Pancreas (tissue), 10 donors: ENCODE results near the gene CASP10. TPM values are rescaled to one million over a fixed set of nuclear protein-coding genes. Genes with fewer than 3 reads are reported as not detected.

Experiments used
- ATAC-seq, 4 donors: fragments of 200-7000 bp; cut with Tn5 transposase; one replicate each; pipeline versions ENCODE4 v1.8.0 to v1.9.1; 2020; ENCODE audit warnings: mild to moderate bottlenecking in 4 of 4, moderate library complexity in 4 of 4
- DNase-seq, 6 donors: peaks; one replicate each; pipeline ENCODE4 v3.0.0-alpha.2; 2020
- FAIRE-seq: peaks from 2 replicates; lab custom pipeline; 2012; peaks lifted over from hg19 to GRCh38; lab: Jason Lieb, UNC
- H3K27ac ChIP-seq, 4 donors: fragments of 200-600 bp; sonication (generic); 1 replicate in 3 of 4; 2 replicates in 1 of 4; pipeline versions ENCODE4 v1.5.0 to v1.8.0; 2020
- H3K27me3 ChIP-seq, 4 donors: fragments of 200-600 bp; one replicate each; pipeline ENCODE4 v1.8.0; 2021
- H3K36me3 ChIP-seq, 3 donors: fragments of 200-600 bp; sonication (generic) in 1 of 3; one replicate each; pipeline versions ENCODE4 v1.5.0 to v1.8.0; 2020 to 2021
- H3K4me1 ChIP-seq, 3 donors: fragments of 200-600 bp; one replicate each; pipeline ENCODE4 v1.8.0; 2021
- H3K4me3 ChIP-seq, 4 donors: fragments of 200-600 bp; sonication (generic) in 2 of 4; one replicate each; pipeline versions ENCODE4 v1.5.0 to v1.8.0; 2020 to 2021
- H3K9me3 ChIP-seq, 4 donors: fragments of 200-600 bp; one replicate each; pipeline ENCODE4 v1.8.0; 2021
- WGBS, 2 donors: extraction: QIAGEN DNeasy Blood & Tissue Kit; methylation state at CpG; one replicate each; pipeline ENCODE4 v1.1.7; 2013; 5-methylcytosine and 5-hydroxymethylcytosine counted together
- intact Hi-C, 3 donors: fragments of 100-400 bp; cut with DNase I; formaldehyde crosslinking; loops; one replicate each; pipeline versions ENCODE4 v1.11.1 to v1.14.2; 2022
- polyA plus RNA-seq, 2 donors: library from polyadenylated mRNA; stranded (reverse); fragments of 200-250 nt; gene quantifications; one replicate each; pipeline ENCODE4 v1.2.3, GENCODE V29; 2013
- total RNA-seq, 6 donors: library from RNA; stranded (reverse); fragmentation: NEBNext Ultra II Directional in 4 of 6; extraction: Animal tissue kit (Norgen Biotek cat#: 25700) in 4 of 6; gene quantifications; one replicate each; pipeline versions ENCODE4 v1.2.1 to v1.2.4, GENCODE V29; 2021 to 2023
- TF ChIP-seq, protein P1 (sequence below), 4 donors: fragments of 200-600 bp; sonication (generic) in 3 of 4; IDR thresholded peaks; one replicate each; pipeline versions ENCODE4 v1.5.0 to v1.8.0; 2021; ENCODE audit warnings: antibody characterized with exemption in 4 of 4
- donor health status: healthy with polysubstance abuse.
- donor health status: DM: no; HTN: no; CAD: no; lungs with moderate emphysema.
- donor health status: DM: no; HTN: no; CAD: no.
- donor health status: control.
- donor health status: control.
- donor health status: Bipolar disorder and iron deficiency.
- donor health status: DM: yes; HTN: yes; CAD: no.
- donor health status: DM: no; HTN: no; CAD: no.
- donor health status: DM: no; HTN: no; CAD: no.
- donor health status: DM: yes; HTN: yes; CAD: no.

CASP10 gene
- total and polyA plus RNA-seq, 8 donors, result 3.0 to 11.7 (median 5.1) TPM

- TF ChIP-seq, protein P1, sequence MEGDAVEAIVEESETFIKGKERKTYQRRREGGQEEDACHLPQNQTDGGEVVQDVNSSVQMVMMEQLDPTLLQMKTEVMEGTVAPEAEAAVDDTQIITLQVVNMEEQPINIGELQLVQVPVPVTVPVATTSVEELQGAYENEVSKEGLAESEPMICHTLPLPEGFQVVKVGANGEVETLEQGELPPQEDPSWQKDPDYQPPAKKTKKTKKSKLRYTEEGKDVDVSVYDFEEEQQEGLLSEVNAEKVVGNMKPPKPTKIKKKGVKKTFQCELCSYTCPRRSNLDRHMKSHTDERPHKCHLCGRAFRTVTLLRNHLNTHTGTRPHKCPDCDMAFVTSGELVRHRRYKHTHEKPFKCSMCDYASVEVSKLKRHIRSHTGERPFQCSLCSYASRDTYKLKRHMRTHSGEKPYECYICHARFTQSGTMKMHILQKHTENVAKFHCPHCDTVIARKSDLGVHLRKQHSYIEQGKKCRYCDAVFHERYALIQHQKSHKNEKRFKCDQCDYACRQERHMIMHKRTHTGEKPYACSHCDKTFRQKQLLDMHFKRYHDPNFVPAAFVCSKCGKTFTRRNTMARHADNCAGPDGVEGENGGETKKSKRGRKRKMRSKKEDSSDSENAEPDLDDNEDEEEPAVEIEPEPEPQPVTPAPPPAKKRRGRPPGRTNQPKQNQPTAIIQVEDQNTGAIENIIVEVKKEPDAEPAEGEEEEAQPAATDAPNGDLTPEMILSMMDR (IDR thresholded peaks at IDR 0.05), result no peak
- ATAC-seq (no peak), DNase-seq (no peak), FAIRE-seq (no peak)
- H3K4me3 ChIP-seq, result no peak overlapping the region
- no peaks in the 10 kb centered on the region for H3K27me3 ChIP-seq
- no peaks in the 10 kb centered on the region for H3K4me1 ChIP-seq
- H3K27ac ChIP-seq, result no peak overlapping the region
- peaks cover 0 to 17% (median 8%) of the 10 kb centered on the region in 3 donors for H3K36me3 ChIP-seq
- intact Hi-C loops, result no loop called here
- 89 to 90% methylated on average over 2 of the region's 2 CpGs for WGBS, 2 donors
- no peaks in the 10 kb centered on the region for H3K9me3 ChIP-seq
Observed at GRCh38 chr2:201271917-201272316, 89.0 kb downstream of the CASP10 start.

DNA sequence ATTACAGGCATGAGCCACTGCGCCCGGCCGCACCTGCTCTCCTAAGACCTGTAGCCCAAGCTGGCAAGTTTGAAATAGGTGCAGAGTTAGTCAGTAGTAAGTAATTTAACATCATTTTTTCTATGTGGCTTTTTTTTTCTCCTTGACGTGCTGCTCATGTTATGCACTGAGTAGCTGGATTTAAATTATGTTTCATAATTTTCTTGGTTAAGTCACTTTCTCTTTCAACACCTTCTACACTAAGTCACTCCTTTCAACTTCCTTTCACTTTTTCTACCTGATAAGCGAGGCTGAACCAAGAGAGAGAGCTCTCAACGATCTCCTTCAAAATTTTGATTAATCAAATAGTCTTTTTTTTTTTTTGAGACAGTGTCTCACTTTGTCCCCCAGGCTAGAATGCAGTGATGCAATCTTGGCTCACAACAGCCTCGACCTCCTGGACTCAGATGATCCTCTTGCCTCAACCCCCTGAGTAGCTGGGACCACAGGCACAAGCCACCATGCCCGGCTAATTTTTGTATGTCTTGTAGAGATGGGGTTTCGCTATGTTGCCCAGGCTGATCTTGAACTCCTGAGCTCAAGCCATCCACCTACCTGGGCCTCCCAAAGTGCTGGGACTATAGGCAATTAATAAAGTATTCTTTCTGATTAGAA, 90.5 kb downstream of the CASP10 start:
- H3K9me3 ChIP-seq, result no peaks in the 10 kb centered on the region
- intact Hi-C loops, result no loop called here
- no peaks in the 10 kb centered on the region for H3K27me3 ChIP-seq
- ATAC-seq (no peak), DNase-seq (no peak), FAIRE-seq (no peak)
- peaks cover 0 to 21% (median 8%) of the 10 kb centered on the region in 3 donors for H3K36me3 ChIP-seq
- TF ChIP-seq, protein P1 (IDR thresholded peaks at IDR 0.05), result no peak
- 86 to 90% methylated on average over 9 of the region's 9 CpGs for WGBS, 2 donors
- no peak overlapping the region for H3K4me3 ChIP-seq
- no peak overlapping the region for H3K27ac ChIP-seq
- no peaks in the 10 kb centered on the region for H3K4me1 ChIP-seq

DNA sequence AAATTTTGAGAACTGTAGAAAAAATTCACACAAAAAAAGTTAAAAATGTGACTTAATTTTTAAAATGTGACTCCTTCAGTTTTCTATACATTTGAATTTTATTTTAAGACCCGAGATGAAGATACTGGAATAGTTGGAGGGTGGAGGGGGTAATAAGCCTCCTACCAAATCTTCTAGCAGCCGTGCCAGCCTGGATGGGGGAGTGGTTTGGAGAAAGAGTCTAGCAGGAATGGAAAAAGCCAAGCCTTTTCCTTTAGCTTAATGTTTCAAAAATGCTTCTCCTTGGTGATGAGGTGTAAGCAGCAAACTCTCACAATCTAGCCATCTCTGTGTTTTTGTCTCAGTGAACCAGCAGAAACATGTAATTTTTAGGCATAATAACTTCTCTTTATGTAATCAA, 92.1 kb downstream of the CASP10 start:
- peaks cover 0 to 21% (median 8%) of the 10 kb centered on the region in 3 donors for H3K36me3 ChIP-seq
- no peak for FAIRE-seq
- no peak overlapping the region for H3K4me3 ChIP-seq
- no peaks in the 10 kb centered on the region for H3K27me3 ChIP-seq
- DNase-seq, result no peak
- TF ChIP-seq, protein P1 (IDR thresholded peaks at IDR 0.05), result no peak
- no peaks in the 10 kb centered on the region for H3K4me1 ChIP-seq
- H3K27ac ChIP-seq, result no peak overlapping the region
- intact Hi-C loops, result no loop called here
- 95 to 96% methylated on average over 2 of the region's 2 CpGs for WGBS, 2 donors
- no peaks in the 10 kb centered on the region for H3K9me3 ChIP-seq
- no peak for ATAC-seq

DNA sequence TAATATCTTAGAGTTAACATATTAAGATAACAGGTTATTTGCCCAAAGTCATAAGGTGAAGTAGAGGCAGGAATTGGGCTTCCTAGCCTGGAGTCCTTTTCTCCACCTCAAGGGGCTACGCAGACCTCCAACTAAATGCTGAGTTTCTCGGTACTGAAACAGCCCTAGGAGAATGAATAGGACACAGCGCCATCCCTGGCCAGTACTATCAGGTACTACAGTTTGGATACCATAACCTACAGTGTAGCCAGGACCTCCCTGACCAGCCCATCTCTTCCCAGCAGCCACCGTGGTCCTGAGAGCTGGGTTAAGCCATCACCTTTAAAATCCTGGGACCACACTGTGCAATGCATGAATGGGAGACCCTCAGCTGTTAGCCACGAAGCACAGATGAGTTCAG, 93.0 kb downstream of the CASP10 start:
- peaks cover 0 to 21% (median 8%) of the 10 kb centered on the region in 3 donors for H3K36me3 ChIP-seq
- no peak for FAIRE-seq
- no peaks in the 10 kb centered on the region for H3K9me3 ChIP-seq
- TF ChIP-seq, protein P1 (IDR thresholded peaks at IDR 0.05), result no peak
- no peak for DNase-seq
- H3K4me1 ChIP-seq, result no peaks in the 10 kb centered on the region
- intact Hi-C loops, result no loop called here
- no peak for ATAC-seq
- no peaks in the 10 kb centered on the region for H3K27me3 ChIP-seq
- no peak overlapping the region for H3K27ac ChIP-seq
- 84 to 86% methylated on average over 5 of the region's 5 CpGs for WGBS, 2 donors
- no peak overlapping the region for H3K4me3 ChIP-seq

DNA sequence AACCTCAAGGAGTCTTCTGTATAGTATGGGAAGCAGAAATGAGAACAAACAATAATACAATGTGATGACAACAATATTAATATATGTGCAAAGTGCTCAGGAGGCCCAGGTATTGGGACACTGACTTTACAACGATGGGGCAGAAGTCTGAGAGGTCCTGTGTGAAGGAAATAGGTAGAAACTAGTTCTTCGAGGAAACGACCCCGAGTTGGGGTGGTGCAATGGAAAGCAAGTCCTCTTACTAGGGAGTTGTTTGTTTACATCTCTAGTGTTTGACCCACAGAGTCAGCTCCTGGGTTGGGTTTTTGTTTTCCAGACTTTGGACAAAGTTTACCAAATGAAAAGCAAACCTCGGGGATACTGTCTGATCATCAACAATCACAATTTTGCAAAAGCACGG, 93.6 kb downstream of the CASP10 start:
- Histone ChIP-seq H3K27me3 (no peaks in the 10 kb centered on the region), H3K9me3 (no peaks in the 10 kb centered on the region), H3K27ac (no peak overlapping the region), H3K4me1 (no peaks in the 10 kb centered on the region), H3K36me3 (peaks cover 0 to 21% (median 8%) of the 10 kb centered on the region in 3 donors), H3K4me3 (no peak overlapping the region)
- DNase-seq, result no peak
- no peak for ATAC-seq
- intact Hi-C loops, result no loop called here
- WGBS, 2 donors, result 85 to 92% methylated on average over 6 of the region's 6 CpGs
- FAIRE-seq, result no peak
- TF ChIP-seq, protein P1 (IDR thresholded peaks at IDR 0.05), result no peak
